HepG2 (cell line): Measurements from ENCODE around the gene PYCARD. TPM values are rescaled to one million over a fixed set of nuclear protein-coding genes. Genes with fewer than 3 reads are reported as not detected.

Experiments
- ATAC-seq: fragments of 200-7000 bp; cut with Tn5 transposase; 3 replicates; pipeline ENCODE4 v1.9.1; 2020; ENCODE audit warnings: mild to moderate bottlenecking, moderate library complexity
- BruUV-seq: library from RNA; stranded (reverse); fragments of 400-500 nt; replicated peaks from 2 replicates; lab custom pipeline; 2021; lab: Mats Ljungman, UMichigan
- CTCF ChIA-PET: fragments of 300-600 bp; formaldehyde crosslinking; extraction: SDS; loops from one replicate; lab custom pipeline; 2021; ENCODE audit warnings: low total read pairs, inconsistent platforms, low intra/inter-chr PET ratio; lab: Yijun Ruan, JAX
- POLR2A ChIA-PET: fragments of 350-600 bp; sonication (Branson Sonifier 250); formaldehyde crosslinking; loops from one replicate; lab custom pipeline; 2020; ENCODE audit warnings: antibody characterized with exemption, inconsistent platforms; lab: Yijun Ruan, JAX
- DNase-seq: peaks from one replicate; pipeline ENCODE4 v3.0.0-alpha.2; 2015; ENCODE audit warnings: low spot score
- FAIRE-seq: peaks from 3 replicates; lab custom pipeline; 2011; peaks lifted over from hg19 to GRCh38; lab: Jason Lieb, UNC
- H2AFZ ChIP-seq: one replicate; pipeline ENCODE4 v1.6.1; 2011; ENCODE audit warnings: low read length, inconsistent platforms
- H3K27ac ChIP-seq: fragments of 300-600 bp; 3 replicates; pipeline ENCODE4 v1.8.0; 2011; ENCODE audit warnings: mixed run types, mild to moderate bottlenecking, mixed read lengths, low read length, inconsistent platforms; ENCODE audit not compliant: insufficient read depth; ENCODE audit errors: extremely low read length
- H3K27me3 ChIP-seq, 2 experiments: fragments of 200-600 bp in 1 of 2; 2 replicates in 1 of 2; 3 replicates in 1 of 2; pipeline versions ENCODE4 v1.6.0 to v1.8.0; 2011; ENCODE audit warnings: low read length in 2 of 2, mild to moderate bottlenecking in 2 of 2, moderate library complexity in 2 of 2, inconsistent platforms in 1 of 2; ENCODE audit not compliant: insufficient read depth in 2 of 2, control insufficient read depth in 1 of 2
- H3K36me3 ChIP-seq, 2 experiments: fragments of 200-600 bp in 1 of 2; replicated peaks in 1 of 2; 2 replicates in 1 of 2; 3 replicates in 1 of 2; pipeline versions ENCODE4 v1.5.1 to v1.8.0; 2011; ENCODE audit warnings: low read length in 2 of 2, inconsistent platforms in 1 of 2; ENCODE audit not compliant: insufficient read depth in 2 of 2, control insufficient read depth in 1 of 2
- H3K4me1 ChIP-seq: 2 replicates; pipeline ENCODE4 v1.5.1; 2012; ENCODE audit warnings: low read length, inconsistent platforms; ENCODE audit not compliant: insufficient read depth
- H3K4me2 ChIP-seq: 2 replicates; pipeline ENCODE4 v1.6.0; 2011; ENCODE audit warnings: low read depth, low read length, inconsistent platforms
- H3K4me3 ChIP-seq, 3 experiments: fragments of 200-600 bp in 1 of 3; sonication (generic), shearing (Covaris generic) in 1 of 3; replicated peaks in 1 of 3; 2 replicates each; pipeline ENCODE4 v1.5.1; 2011 to 2016; ENCODE audit warnings: low read length in 3 of 3, inconsistent platforms in 2 of 3, low read depth in 2 of 3, mild to moderate bottlenecking in 2 of 3, control low read depth in 1 of 3, mixed read lengths in 1 of 3; ENCODE audit not compliant: insufficient read depth in 1 of 3
- H3K79me2 ChIP-seq: one replicate; pipeline ENCODE4 v1.6.1; 2011; ENCODE audit warnings: low read length, inconsistent platforms; ENCODE audit not compliant: insufficient read depth
- H3K9ac ChIP-seq: 2 replicates; pipeline ENCODE4 v1.6.0; 2011; ENCODE audit warnings: mild to moderate bottlenecking, low read depth, low read length, inconsistent platforms; ENCODE audit not compliant: insufficient read depth
- H3K9me3 ChIP-seq: 2 replicates; pipeline ENCODE4 v1.5.1; 2012; ENCODE audit warnings: mild to moderate bottlenecking, low read length
- H4K20me1 ChIP-seq: 2 replicates; pipeline ENCODE4 v1.6.0; 2011; ENCODE audit warnings: inconsistent platforms, mild to moderate bottlenecking, low read length, moderate library complexity; ENCODE audit not compliant: insufficient read depth
- DMTF1 ChIP-seq: sonication (generic); formaldehyde crosslinking; IDR thresholded peaks from 2 replicates; pipeline ENCODE4 v1.4.0; 2020; ENCODE audit warnings: mild to moderate bottlenecking, missing genetic modification reagents
- HNRNPK ChIP-seq: fragments of 200-400 bp; formaldehyde crosslinking; IDR thresholded peaks from 2 replicates; pipeline ENCODE4 v1.6.1; 2018; ENCODE audit warnings: low read length, low read depth, moderate library complexity, mild to moderate bottlenecking; ENCODE audit not compliant: poor library complexity, severe bottlenecking
- RERE ChIP-seq: IDR thresholded peaks from 2 replicates; pipeline ENCODE4 v1.6.1; 2016; ENCODE audit warnings: low read depth, missing genetic modification reagents, missing compliant biosample characterization
- ZNF335 ChIP-seq: sonication (generic); formaldehyde crosslinking; IDR thresholded peaks from 2 replicates; pipeline ENCODE4 v1.4.0; 2020; ENCODE audit warnings: missing genetic modification reagents
- ZNF510 ChIP-seq: sonication (generic); formaldehyde crosslinking; IDR thresholded peaks from 2 replicates; pipeline ENCODE4 v1.4.0; 2020; ENCODE audit warnings: low read depth, mild to moderate bottlenecking, missing genetic modification reagents
- ZNF780A ChIP-seq: sonication (generic); formaldehyde crosslinking; IDR thresholded peaks from 2 replicates; pipeline ENCODE4 v1.8.0; 2022; ENCODE audit warnings: mild to moderate bottlenecking, missing genetic modification reagents, moderate library complexity
- ZSCAN30 ChIP-seq: sonication (generic); formaldehyde crosslinking; IDR thresholded peaks from 2 replicates; pipeline ENCODE4 v1.5.0; 2020; ENCODE audit warnings: mild to moderate bottlenecking, missing genetic modification reagents
- WGBS: methylation state at CpG from one replicate; pipeline ENCODE4 v1.1.6; 2017; ENCODE audit warnings: low lambda C conversion rate; 5-methylcytosine and 5-hydroxymethylcytosine counted together
- in situ Hi-C: cut with HindIII; loops from 2 replicates; pipeline ENCODE4 v1.10.0; 2017; ENCODE audit warnings: low pct_unique_long_range_greater_than_20kb; ENCODE audit not compliant: extremely low pct_ligation_motif_present
- intact Hi-C: fragments of 100-400 bp; cut with micrococcal nuclease; formaldehyde crosslinking; loops from one replicate; pipeline ENCODE4 v1.10.0; 2022; ENCODE audit not compliant: unreplicated experiment
- polyA plus RNA-seq, 8 experiments: library from polyadenylated mRNA; depleted of rRNA in 3 of 8; stranded (reverse) in 7 of 8; unstranded in 1 of 8; fragments of >200 nt; fragmentation: Illumina TruSeq in 4 of 8; extraction: Trizol in 4 of 8; gene quantifications; 2 replicates each; pipeline versions ENCODE4 v1.2.1 to v1.2.3, GENCODE V29; 2011 to 2016; ENCODE audit warnings: low read depth in 4 of 8, missing spikeins in 1 of 8, mixed read lengths in 1 of 8; ENCODE audit not compliant: insufficient read depth in 1 of 8
- total RNA-seq, 5 experiments: library from RNA; depleted of rRNA; stranded (reverse); fragments of >200 nt; fragmentation: Illumina TruSeq; extraction: Trizol; gene quantifications; 2 replicates each; pipeline ENCODE4 v1.2.3, GENCODE V29; 2016; ENCODE audit warnings: low read depth in 1 of 5

The PYCARD gene
- total and polyA plus RNA-seq, 2 of the 13 experiments (the other 11 are each of a cell fraction or from before 2014, with no cell fraction given), result 4.8 to 9.2 TPM

GRCh38 chr16:31243734-31244670 is 41.4 kb upstream of the PYCARD start:
- Histone ChIP-seq H3K9ac (no peak overlapping the region), H3K4me3 (no peak overlapping the region), H3K4me1 (no peaks in the 10 kb centered on the region), H3K27ac (no peak overlapping the region), H3K79me2 (no peaks in the 10 kb centered on the region), H3K36me3 (no peaks in the 10 kb centered on the region), H3K9me3 (no peaks in the 10 kb centered on the region), H3K4me2 (no peak overlapping the region), H4K20me1 (no peaks in the 10 kb centered on the region), H3K27me3 (peaks cover 4 to 33% of the 10 kb centered on the region in 2 experiments; a peak in 3 of 5 replicates), H2AFZ (no peak overlapping the region)
- no TSS peak for BruUV-seq
- TF ChIP-seq DMTF1 (CRISPR knock-in tag), result no peak
- TF ChIP-seq ZSCAN30 (CRISPR knock-in tag), result no peak
- TF ChIP-seq ZNF510 (CRISPR knock-in tag), result no peak
- no peak for TF ChIP-seq ZNF335 (CRISPR knock-in tag)
- no peak for TF ChIP-seq RERE
- no peak for TF ChIP-seq ZNF780A (CRISPR knock-in tag)
- TF ChIP-seq HNRNPK, result no peak
- WGBS, result 9% methylated on average over 9 of the region's 9 CpGs
- ChIA-PET CTCF (no interaction called here), POLR2A (no interaction called here)
- intact Hi-C loops (no loop called here), in situ Hi-C loops (no loop called here)
- no peak for DNase-seq
- no peak for ATAC-seq
- no peak for FAIRE-seq
